Cerebellar nuclear complex (tissue), 1 donor: ENCODE results near the gene JOSD1.
"Not testable (repeated sequence)": the region's sequence is repeated elsewhere in the genome, so short reads cannot be mapped to it uniquely, and the experiment has no call there.

ENCODE experiments used
- DNase-seq, 2 experiments: peaks; one replicate each; lab custom pipeline; 2025; lab: John Stamatoyannopoulos, UW

The JOSD1 gene

GRCh38 chr22:38684895-38685294 lies 15.8 kb downstream of the JOSD1 start:
- no peak for DNase-seq

GRCh38 chr22:38681582-38682335 lies 19.0 kb downstream of the JOSD1 start, which contains the start of gene TOMM22:
Gene TOMM22 (plus strand): TSS chr22:38681957. CDS start chr22:38681979, 22 bp downstream.
- peak in 1 of 2 experiments; percentile 71 for DNase-seq

GRCh38 chr22:38675833-38676232 lies 24.9 kb downstream of the JOSD1 start:
- DNase-seq, result no peak

GRCh38 chr22:38674888-38675287 lies 25.9 kb downstream of the JOSD1 start:
- no peak for DNase-seq

GRCh38 chr22:38657045-38657909 lies 43.5 kb downstream of the JOSD1 start:
- DNase-seq, result peak in 1 of 2 experiments; percentile 4

- DNase-seq, result peak; percentile 10 to 73
Observed at GRCh38 chr22:38656256-38657044, 44.3 kb downstream of the JOSD1 start, which contains the start of the genes CBY1 and FAM227A. Gene CBY1 (plus strand): TSS chr22:38656638. CDS start chr22:38668055, 11,417 bp downstream. Gene FAM227A (minus strand): TSS chr22:38656392. CDS start chr22:38650168, 6,224 bp downstream.

- DNase-seq, result no peak
Observed at GRCh38 chr22:38655519-38656255, 45.1 kb downstream of the JOSD1 start.

GRCh38 chr22:38653741-38654140 lies 47.0 kb downstream of the JOSD1 start:
- DNase-seq, result no peak

- no peak for DNase-seq
Observed at GRCh38 chr22:38652859-38653258, 47.9 kb downstream of the JOSD1 start.

- DNase-seq, result no peak
Observed at GRCh38 chr22:38649841-38650522, 50.8 kb downstream of the JOSD1 start.

GRCh38 chr22:38645430-38645829 lies 55.3 kb downstream of the JOSD1 start:
- no peak for DNase-seq

- not testable (repeated sequence) for DNase-seq
Observed at GRCh38 chr22:38644245-38644644, 56.5 kb downstream of the JOSD1 start.

GRCh38 chr22:38641476-38642040 lies 59.2 kb downstream of the JOSD1 start:
- DNase-seq, result no peak

- no peak for DNase-seq
Observed at GRCh38 chr22:38638728-38639127, 62.0 kb downstream of the JOSD1 start.

GRCh38 chr22:38638216-38638615 lies 62.5 kb downstream of the JOSD1 start:
- no peak for DNase-seq
